Measurements from ENCODE around the gene CTNND2.

Gene CTNND2

DNA sequence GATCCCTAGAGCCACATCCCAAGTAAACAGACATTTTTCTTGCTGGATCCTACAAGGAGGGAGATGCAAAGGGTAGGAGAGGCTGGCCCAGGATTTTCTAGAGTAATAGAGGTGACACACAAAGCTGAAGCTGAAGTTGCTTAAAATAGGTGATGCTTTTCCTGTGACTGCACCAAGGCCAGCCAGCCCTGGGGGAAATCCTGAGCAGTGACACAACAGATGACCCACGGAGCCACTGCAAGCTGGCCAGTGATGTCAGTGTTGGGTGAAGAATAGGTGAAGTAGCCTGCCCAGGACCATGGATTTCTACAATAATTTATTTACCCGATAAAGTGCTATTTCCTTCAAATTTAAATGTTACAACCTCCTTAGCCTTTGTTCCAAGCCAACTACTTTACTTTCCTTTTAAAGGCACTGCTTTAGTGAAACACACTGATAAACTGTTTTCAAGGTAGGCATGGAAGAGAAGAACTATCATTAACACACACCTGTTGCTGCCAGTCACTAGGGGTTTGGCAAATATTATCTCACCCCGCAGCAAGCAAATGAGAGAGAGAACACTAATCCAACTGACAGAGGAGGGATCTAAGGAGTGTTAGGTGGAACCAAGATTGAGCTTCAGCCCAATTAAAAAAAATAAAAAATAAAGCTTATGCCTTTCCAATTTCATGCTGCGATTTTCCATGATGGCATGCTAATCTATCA lies 123.5 kb downstream of the CTNND2 start:
- DNase-seq (ENCODE audit: low spot score) = no peak

- DNase-seq (ENCODE audit: low spot score) = no peak
Measured at GRCh38 chr5:11777096-11777495, 127.2 kb downstream of the CTNND2 start.

DNA sequence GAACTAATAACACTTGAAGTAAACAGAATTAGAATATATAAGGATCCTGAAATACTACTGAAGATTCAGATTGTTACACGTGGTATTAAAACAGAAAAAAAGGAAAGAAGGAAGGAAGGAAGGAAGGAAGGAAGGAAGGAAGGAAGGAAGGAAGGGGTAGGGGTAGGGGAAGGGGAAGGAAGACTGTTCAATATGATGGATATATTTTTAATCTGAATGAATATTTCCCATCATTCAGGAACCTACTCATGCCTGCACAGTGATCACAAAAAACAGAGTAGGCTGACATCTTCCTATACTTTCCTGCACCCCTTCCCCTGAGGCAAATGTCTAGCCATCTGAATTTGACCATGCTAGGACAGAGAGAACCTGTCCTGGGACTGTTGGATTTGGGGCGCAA lies 133.9 kb downstream of the CTNND2 start:
- no peak for DNase-seq (ENCODE audit: low spot score)

- no peak for DNase-seq (ENCODE audit: low spot score)
Measured at GRCh38 chr5:11760934-11761603, 143.2 kb downstream of the CTNND2 start.

DNA sequence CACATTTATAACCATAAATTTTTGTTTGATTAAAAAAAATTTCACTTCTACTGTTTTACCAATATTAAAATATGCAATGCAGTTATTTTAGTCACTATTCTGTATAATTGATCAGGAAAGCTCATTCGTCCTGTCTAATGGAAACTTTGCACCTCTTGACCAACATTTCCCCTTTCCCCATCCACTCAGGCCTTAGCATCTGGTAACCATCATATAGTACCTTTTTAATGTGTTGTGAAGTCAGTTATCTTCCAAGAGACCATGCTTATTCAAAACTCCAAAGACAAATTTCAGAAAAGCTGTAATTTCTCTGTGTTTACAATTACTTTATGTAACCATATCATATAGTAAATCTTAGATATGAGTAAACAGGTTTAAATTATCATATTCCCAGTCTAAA lies 145.9 kb downstream of the CTNND2 start:
- no peak for DNase-seq (ENCODE audit: low spot score)

- DNase-seq (ENCODE audit: low spot score) = no peak
Measured at GRCh38 chr5:11757661-11758060, 146.6 kb downstream of the CTNND2 start.

DNA sequence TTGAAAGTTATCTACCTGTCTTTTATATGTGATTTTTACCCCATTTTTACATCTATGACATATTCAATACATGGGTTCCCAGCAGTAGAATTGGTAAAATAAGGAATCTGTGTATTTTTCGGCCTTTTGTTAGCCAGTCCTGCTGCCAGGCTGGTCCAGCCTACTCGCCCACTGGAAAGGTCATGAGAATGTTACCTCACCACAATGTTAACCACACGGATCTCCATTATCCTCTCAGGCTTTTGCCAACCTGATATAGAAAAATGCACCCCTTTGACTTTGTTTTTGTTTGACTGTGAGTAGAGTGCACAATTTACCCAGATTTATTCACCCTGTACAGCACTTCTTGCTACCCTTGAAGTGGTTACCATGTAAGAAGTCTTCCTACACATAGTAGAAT lies 167.2 kb downstream of the CTNND2 start:
- DNase-seq (ENCODE audit: low spot score) = no peak

DNA sequence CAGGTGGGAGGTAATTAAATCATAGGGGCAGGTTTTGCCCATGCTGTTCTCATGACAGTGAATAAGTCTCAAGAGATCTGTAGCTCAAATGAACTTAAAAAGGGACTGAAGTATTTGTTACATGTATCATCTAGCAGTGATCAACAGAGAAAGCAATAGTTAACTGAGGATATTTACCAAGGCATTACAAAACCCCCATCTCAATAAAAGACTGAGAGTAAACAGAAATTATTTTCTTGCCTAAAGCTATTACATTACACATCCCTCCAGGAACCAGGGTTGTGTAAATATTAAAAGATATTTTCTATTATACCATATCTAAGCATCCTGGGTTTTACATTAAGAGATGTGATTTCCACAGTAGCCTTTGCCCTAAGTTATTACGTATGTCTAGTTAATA lies 169.9 kb downstream of the CTNND2 start:
- DNase-seq (ENCODE audit: low spot score) = no peak

DNA sequence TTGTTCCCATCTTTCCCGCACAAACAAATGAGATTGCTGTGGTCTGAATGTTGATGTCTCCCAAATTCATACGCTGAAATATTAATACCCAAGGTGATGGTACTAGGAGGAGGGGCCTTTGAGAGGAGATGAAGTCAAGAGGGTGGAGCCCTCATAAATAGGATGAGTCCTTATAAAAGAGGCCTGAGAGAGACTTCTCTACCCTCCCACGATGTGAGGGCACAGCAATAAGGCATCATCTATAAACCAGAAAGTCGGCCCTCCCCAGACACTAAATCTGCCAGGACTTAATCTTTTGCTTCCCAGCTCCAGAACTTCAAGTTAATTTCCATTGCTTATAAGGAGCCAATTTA lies 170.4 kb downstream of the CTNND2 start:
- no peak for DNase-seq (ENCODE audit: low spot score)

DNA sequence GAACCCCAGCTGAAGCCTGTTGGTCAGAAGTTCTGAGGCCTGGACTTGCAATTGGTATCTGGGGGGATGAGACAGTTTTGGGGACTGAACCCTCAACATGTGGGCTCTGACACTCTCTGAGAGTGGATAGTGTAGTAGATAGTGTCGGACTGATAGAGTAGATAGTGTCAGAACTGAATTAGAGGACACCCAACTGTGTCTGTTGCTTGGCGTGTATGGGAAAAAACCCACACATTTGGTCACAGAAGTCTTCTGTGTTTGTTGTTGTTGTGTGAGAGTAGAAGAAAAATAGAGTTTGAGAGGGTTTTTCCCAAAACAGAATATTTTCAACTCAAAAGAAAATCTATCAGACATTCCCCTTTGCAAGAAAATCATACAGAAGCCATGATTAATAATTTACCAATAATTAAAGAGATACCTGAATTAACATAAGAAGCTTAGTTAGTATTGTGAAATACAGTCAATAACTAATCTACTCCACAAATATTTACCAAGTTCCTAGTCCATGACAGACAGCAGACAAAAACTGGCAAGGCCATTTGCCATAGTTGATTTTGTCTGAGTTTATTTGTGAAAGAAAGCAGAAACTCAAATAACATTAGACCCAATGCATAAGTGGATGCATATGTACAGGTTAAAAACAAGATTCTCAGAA lies 170.9 kb downstream of the CTNND2 start:
- no peak for DNase-seq (ENCODE audit: low spot score)

DNA sequence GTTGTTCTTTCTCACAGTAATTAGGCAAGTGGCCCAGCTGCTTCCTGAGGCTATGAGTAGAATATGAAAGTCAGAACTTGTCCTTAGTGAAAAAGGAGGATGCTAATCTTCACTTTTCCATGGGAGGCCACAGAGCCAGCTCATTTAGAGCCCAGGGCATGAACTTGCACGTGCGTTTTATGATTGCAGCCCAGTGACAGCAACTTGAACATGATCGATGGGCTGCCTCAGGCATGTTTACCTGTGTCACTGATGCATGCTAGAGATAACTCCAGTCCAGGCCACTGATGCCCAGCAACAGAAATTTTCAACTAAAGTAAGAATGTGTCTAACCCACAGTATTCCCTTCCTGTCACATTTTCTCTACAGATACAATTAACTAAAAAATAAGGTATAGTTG lies 179.3 kb downstream of the CTNND2 start:
- DNase-seq (ENCODE audit: low spot score) = no peak

DNA sequence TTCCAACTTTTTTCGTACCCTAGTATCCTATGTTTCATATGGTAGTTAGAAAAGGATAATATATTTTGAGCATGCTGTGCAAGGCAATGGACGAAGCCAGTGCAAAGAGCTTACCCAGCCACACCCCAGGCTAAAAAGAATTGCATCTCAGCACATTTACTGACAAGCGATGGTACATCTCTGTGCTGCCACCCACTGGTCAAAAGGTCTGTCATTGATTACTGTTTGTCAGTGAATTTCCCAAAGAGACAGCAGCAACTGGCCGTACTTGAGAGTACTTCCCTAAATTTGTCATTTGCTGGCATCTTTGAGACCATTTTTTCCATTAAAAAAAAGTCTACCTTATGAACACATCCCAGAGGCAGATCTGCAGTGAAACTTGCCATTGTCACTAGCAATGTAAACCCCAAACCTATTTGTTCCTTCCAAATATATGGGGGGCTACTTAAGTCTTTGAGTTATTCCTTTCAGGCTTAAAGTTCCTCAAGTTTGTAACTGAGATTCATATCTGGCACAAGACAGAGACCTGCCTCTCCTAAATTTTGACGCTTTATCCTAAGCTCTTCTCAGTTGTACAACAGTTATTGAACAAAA lies 184.3 kb downstream of the CTNND2 start:
- no peak for DNase-seq (ENCODE audit: low spot score)

GRCh38 chr5:11715461-11716196 lies 188.6 kb downstream of the CTNND2 start:
- no peak for DNase-seq (ENCODE audit: low spot score)

GRCh38 chr5:11711932-11712331 lies 192.3 kb downstream of the CTNND2 start:
- no peak for DNase-seq (ENCODE audit: low spot score)

GRCh38 chr5:11709021-11709420 lies 195.2 kb downstream of the CTNND2 start:
- no peak for DNase-seq (ENCODE audit: low spot score)

GRCh38 chr5:11704916-11705315 lies 199.3 kb downstream of the CTNND2 start:
- no peak for DNase-seq (ENCODE audit: low spot score)

- DNase-seq (ENCODE audit: low spot score) = no peak
Measured at GRCh38 chr5:11700391-11700790, 203.9 kb downstream of the CTNND2 start.

- DNase-seq (ENCODE audit: low spot score) = no peak
Measured at GRCh38 chr5:11692636-11693035, 211.6 kb downstream of the CTNND2 start.

DNA sequence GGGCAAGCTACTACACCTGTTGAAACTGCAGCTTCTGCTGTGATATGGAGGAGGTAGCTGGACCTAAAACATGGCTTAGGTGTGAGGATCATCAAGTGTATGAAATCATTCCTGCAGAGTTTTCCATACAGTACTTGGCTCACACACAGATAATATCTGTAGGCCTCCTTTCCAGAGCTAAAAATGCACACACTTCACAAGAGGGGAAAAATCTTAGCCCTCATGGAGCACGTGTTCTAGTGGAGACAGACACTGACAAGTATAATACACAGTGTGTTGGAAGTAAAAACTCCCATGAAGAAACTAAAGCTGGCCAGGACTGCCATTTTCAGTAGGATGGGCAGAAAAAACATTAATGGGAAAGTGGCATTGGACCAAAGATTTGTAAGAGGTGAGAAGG lies 216.7 kb downstream of the CTNND2 start:
- DNase-seq (ENCODE audit: low spot score) = no peak

- no peak for DNase-seq (ENCODE audit: low spot score)
Measured at GRCh38 chr5:11684607-11685006, 219.6 kb downstream of the CTNND2 start.

DNA sequence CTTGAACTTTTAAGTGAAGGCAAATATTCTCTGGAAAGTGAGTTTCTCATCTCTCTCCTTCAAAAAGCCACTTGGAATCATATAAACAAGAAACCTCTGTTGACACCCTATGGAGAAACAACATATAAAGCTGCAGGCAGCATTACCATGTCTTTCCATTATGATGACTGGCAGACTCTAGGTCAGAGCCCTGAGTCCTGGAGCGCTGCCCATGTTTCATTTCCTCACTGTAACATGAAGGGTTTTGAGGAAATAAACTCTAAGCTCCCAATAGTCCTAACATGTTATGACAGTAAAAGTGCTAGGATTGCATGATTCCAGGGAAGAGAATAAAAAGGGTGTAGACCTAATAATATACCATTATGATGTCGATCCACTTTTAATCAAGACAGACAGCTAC lies 220.6 kb downstream of the CTNND2 start:
- no peak for DNase-seq (ENCODE audit: low spot score)

DNA sequence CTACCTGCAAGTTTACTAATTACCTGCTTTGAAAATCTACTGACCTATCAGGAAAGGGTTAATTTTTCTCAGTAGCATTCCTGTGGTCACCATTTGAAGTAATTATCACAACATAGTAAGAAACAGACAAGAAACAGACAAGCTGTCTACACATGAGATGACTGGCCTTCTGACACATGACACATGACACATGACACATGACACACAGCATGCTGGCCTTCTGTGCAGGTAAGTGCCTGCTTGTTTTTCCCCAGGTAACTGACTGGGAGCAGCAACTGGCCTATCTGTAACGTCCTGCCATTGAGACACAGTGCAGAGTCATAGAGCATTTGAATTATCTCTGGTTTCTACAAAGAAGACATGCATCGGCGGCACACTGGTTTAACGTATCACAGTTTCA lies 222.4 kb downstream of the CTNND2 start:
- no peak for DNase-seq (ENCODE audit: low spot score)
